Embryonic facial prominence (tissue), 1 donor: Measurements from ENCODE around the gene RNFT2.
"Not testable (repeated sequence)": the region's sequence is repeated elsewhere in the genome, so short reads cannot be mapped to it uniquely, and the experiment has no call there.

Experiments
- DNase-seq: peaks from one replicate; pipeline ENCODE4 v3.0.0-alpha.2; 2016; ENCODE audit errors: extremely low spot score

Gene RNFT2

GRCh38 chr12:116710370-116711150 lies 27.6 kb upstream of the RNFT2 start:
- DNase-seq = no peak

GRCh38 chr12:116712458-116713303 lies 25.4 kb upstream of the RNFT2 start:
- no peak for DNase-seq

- DNase-seq = no peak
Measured at GRCh38 chr12:116713527-116713926, 24.6 kb upstream of the RNFT2 start.

GRCh38 chr12:116714175-116714574 lies 23.9 kb upstream of the RNFT2 start:
- DNase-seq = no peak

GRCh38 chr12:116717466-116718437 lies 20.4 kb upstream of the RNFT2 start:
- no peak for DNase-seq

GRCh38 chr12:116718655-116719454 lies 19.3 kb upstream of the RNFT2 start:
- DNase-seq = no peak

- no peak for DNase-seq
Measured at GRCh38 chr12:116719731-116720528, 18.2 kb upstream of the RNFT2 start.

GRCh38 chr12:116722245-116722644 lies 15.9 kb upstream of the RNFT2 start:
- DNase-seq = no peak

- DNase-seq = no peak
Measured at GRCh38 chr12:116726694-116727093, 11.4 kb upstream of the RNFT2 start.

- no peak for DNase-seq
Measured at GRCh38 chr12:116727261-116727660, 10.9 kb upstream of the RNFT2 start.

- no peak for DNase-seq
Measured at GRCh38 chr12:116727891-116728290, 10.2 kb upstream of the RNFT2 start.

- no peak for DNase-seq
Measured at GRCh38 chr12:116731801-116732200, 6.3 kb upstream of the RNFT2 start.

GRCh38 chr12:116734156-116734768 lies 3.9 kb upstream of the RNFT2 start:
- no peak for DNase-seq

- no peak for DNase-seq
Measured at GRCh38 chr12:116735084-116735483, 3.0 kb upstream of the RNFT2 start.

- DNase-seq = no peak
Measured at GRCh38 chr12:116735951-116736599, 2.0 kb upstream of the RNFT2 start.

GRCh38 chr12:116736962-116737773 lies 947 bp upstream of the RNFT2 start:
- DNase-seq = no peak

GRCh38 chr12:116739381-116739887 lies 1.3 kb downstream of the RNFT2 start:
- DNase-seq = no peak

- not testable (repeated sequence) for DNase-seq
Measured at GRCh38 chr12:116742787-116743186, 4.7 kb downstream of the RNFT2 start.
